Measurements from ENCODE around the gene DCAF8. TPM values are rescaled to one million over a fixed set of nuclear protein-coding genes. Genes with fewer than 3 reads are reported as not detected.

The DCAF8 gene
- total and polyA plus RNA-seq, 7 donors: 28.2 to 184 (median 138) TPM

- Histone ChIP-seq H3K36me3 (peaks cover 34 to 51% (median 41%) of the 10 kb centered on the region in 4 donors), H3K9me3 (no peaks in the 10 kb centered on the region), H3K4me1 (peaks cover 0 to 51% (median 49%) of the 10 kb centered on the region in 4 donors), H3K27me3 (no peaks in the 10 kb centered on the region), H3K4me3 (no peak overlapping the region), H3K27ac (peak overlapping the region in 3 of 4 donors; percentile 16 to 99 (median 96))
- intact Hi-C loops (cut with DNase I): loop anchor here (5.0 kb wide), 1 partner anchor 41 kb away; no protein-coding TSS in a partner anchor
- no peak for DNase-seq
- 85 to 87% methylated on average over 10 of the region's 10 CpGs for WGBS, 2 donors
- TF ChIP-seq POLR2AphosphoS5 (IDR thresholded peaks at IDR 0.05) (no peak), POLR2A (IDR thresholded peaks at IDR 0.05) (no peak), EP300 (IDR thresholded peaks at IDR 0.05) (no peak)
- TF ChIP-seq, protein P1, sequence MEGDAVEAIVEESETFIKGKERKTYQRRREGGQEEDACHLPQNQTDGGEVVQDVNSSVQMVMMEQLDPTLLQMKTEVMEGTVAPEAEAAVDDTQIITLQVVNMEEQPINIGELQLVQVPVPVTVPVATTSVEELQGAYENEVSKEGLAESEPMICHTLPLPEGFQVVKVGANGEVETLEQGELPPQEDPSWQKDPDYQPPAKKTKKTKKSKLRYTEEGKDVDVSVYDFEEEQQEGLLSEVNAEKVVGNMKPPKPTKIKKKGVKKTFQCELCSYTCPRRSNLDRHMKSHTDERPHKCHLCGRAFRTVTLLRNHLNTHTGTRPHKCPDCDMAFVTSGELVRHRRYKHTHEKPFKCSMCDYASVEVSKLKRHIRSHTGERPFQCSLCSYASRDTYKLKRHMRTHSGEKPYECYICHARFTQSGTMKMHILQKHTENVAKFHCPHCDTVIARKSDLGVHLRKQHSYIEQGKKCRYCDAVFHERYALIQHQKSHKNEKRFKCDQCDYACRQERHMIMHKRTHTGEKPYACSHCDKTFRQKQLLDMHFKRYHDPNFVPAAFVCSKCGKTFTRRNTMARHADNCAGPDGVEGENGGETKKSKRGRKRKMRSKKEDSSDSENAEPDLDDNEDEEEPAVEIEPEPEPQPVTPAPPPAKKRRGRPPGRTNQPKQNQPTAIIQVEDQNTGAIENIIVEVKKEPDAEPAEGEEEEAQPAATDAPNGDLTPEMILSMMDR (IDR thresholded peaks at IDR 0.05): no peak
Measured at GRCh38 chr1:160211046-160211790, 51.1 kb downstream of the DCAF8 start.

DNA sequence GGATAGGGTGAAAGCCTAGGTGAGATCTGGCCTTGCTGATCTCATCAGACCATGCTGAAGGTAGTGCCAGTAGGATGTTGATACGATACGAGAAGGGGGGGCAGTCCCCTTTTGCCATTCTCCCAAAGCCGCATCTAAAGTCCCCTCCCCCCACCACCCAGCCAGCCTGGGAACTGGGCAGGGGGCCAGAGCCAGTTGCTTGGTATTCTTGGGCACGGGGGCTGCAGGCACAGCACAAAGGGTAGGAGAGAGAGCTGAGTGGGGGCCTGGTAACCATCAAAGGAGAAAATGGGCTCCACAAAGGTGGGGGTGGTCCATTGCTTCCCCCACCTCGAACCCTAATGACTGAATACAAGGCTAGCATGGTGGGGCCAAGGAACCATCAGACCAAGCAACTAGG, 51.8 kb downstream of the DCAF8 start:
- DNase-seq: no peak
- Histone ChIP-seq H3K36me3 (peaks cover 29 to 44% (median 36%) of the 10 kb centered on the region in 4 donors), H3K27me3 (no peaks in the 10 kb centered on the region), H3K27ac (peak overlapping the region in 3 of 4 donors; percentile 16 to 99 (median 96)), H3K4me1 (peaks cover 0 to 56% (median 53%) of the 10 kb centered on the region in 4 donors), H3K9me3 (no peaks in the 10 kb centered on the region), H3K4me3 (no peak overlapping the region)
- WGBS, 2 donors: 82% methylated on average over 5 of the region's 5 CpGs
- intact Hi-C loops (cut with DNase I): loop anchor here (5.0 kb wide), 1 partner anchor 42 kb away; no protein-coding TSS in a partner anchor
- TF ChIP-seq EP300 (IDR thresholded peaks at IDR 0.05) (no peak), POLR2AphosphoS5 (IDR thresholded peaks at IDR 0.05) (no peak), POLR2A (IDR thresholded peaks at IDR 0.05) (no peak)
- TF ChIP-seq, protein P1 (IDR thresholded peaks at IDR 0.05): no peak

DNA sequence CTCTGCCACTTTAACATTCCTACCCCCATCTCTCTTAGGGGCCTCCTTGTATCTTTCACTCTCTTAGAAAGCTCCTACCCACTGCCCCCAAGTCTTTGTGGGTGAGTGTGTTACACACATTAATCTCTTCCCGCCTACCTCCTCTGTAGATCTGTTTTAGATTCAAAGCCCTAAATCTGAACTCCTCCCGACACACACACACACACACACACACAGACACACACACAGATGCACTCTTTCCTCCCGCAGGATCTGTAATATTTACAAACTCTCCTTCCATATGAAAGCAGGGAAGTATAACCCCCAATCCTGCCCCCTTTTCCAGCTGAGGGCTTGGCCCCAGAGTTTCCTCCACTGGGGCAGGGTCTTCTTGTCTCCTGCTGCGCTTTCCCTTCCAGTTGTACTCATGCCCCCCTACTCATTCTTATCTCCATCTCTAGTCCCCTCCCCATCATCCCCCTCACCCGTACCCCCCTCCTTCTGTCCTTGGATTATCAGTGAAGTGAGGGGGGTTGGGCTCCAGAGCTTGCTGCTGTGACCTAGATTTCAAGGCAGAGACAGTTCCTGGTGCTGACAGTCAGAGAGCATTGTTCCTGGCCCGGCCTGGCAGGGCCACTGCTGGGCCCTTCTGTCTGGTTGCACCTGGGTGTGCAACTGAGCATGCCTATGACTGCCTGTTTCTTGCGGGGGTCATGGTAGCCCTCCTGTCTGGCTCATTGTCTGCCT, 52.9 kb downstream of the DCAF8 start:
- Histone ChIP-seq H3K9me3 (no peaks in the 10 kb centered on the region), H3K27ac (peak overlapping the region; percentile 29 to 99 (median 65)), H3K4me3 (no peak overlapping the region), H3K4me1 (peaks cover 0 to 62% (median 58%) of the 10 kb centered on the region in 4 donors), H3K27me3 (no peaks in the 10 kb centered on the region), H3K36me3 (peaks cover 23 to 33% (median 28%) of the 10 kb centered on the region in 4 donors)
- no peak for TF ChIP-seq EP300 (IDR thresholded peaks at IDR 0.05)
- TF ChIP-seq POLR2AphosphoS5 (IDR thresholded peaks at IDR 0.05): peak in 1 of 4 donors; percentile 7
- intact Hi-C loops (cut with DNase I): loop anchor here (5.0 kb wide), 3 partner anchors 43 to 133 kb away; partner anchors contain the start of genes ATP1A2, COPA and NCSTN
- 66 to 68% methylated on average over 7 of the region's 7 CpGs for WGBS, 2 donors
- no peak for DNase-seq

GRCh38 chr1:160208557-160209320, 53.6 kb downstream of the DCAF8 start:
- 74 to 78% methylated on average over 6 of the region's 6 CpGs for WGBS, 2 donors
- peaks cover 15 to 26% (median 21%) of the 10 kb centered on the region in 4 donors for H3K36me3 ChIP-seq
- intact Hi-C loops (cut with DNase I): loop anchor here (5.0 kb wide), 2 partner anchors 91 to 134 kb away; partner anchors contain the start of genes ATP1A2, COPA and NCSTN
- no peaks in the 10 kb centered on the region for H3K27me3 ChIP-seq
- H3K4me3 ChIP-seq: no peak overlapping the region
- TF ChIP-seq POLR2A (IDR thresholded peaks at IDR 0.05): no peak
- TF ChIP-seq EP300 (IDR thresholded peaks at IDR 0.05): no peak
- TF ChIP-seq, protein P1 (IDR thresholded peaks at IDR 0.05): no peak
- no peak for TF ChIP-seq POLR2AphosphoS5 (IDR thresholded peaks at IDR 0.05)
- peaks cover 0 to 65% (median 59%) of the 10 kb centered on the region in 4 donors for H3K4me1 ChIP-seq
- H3K27ac ChIP-seq: peak overlapping the region; percentile 29 to 99 (median 96)
- no peak for DNase-seq
- H3K9me3 ChIP-seq: no peaks in the 10 kb centered on the region
